ENCODE results near the gene UBL4A. TPM values are rescaled to one million over a fixed set of nuclear protein-coding genes. Genes with fewer than 3 reads are reported as not detected.
A peak's percentile ranks its signal among the peaks of the same experiment; 100 is the strongest.

The UBL4A gene
- total and polyA plus RNA-seq, 9 of the 15 experiments (the other 6 are each of a cell fraction or from before 2014, with no cell fraction given) = 15.2 to 140 (median 100) TPM

DNA sequence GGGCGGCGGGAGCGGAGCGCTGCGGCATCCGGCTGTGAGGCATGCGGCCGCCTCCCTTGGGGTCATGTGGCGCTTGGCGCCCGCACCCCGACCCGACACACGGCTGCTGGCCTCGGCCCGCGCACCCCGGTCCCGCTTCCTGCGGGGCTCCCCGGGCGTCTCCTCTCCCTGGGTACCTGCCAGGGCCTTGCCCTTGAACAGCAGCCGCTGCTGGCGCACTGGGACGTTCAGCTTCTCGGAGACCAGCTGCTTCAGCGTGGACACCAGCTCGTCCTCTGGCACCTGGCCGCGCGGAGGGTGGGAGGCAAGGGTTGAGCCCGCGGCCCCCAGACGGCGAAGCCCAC lies 391 bp downstream of the UBL4A start (continued):
- TF ChIP-seq, protein P1, sequence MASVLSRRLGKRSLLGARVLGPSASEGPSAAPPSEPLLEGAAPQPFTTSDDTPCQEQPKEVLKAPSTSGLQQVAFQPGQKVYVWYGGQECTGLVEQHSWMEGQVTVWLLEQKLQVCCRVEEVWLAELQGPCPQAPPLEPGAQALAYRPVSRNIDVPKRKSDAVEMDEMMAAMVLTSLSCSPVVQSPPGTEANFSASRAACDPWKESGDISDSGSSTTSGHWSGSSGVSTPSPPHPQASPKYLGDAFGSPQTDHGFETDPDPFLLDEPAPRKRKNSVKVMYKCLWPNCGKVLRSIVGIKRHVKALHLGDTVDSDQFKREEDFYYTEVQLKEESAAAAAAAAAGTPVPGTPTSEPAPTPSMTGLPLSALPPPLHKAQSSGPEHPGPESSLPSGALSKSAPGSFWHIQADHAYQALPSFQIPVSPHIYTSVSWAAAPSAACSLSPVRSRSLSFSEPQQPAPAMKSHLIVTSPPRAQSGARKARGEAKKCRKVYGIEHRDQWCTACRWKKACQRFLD (CRISPR knock-in tag; IDR thresholded peaks at IDR 0.05) = 0 out of 2 replicates have a peak, but pooled peaks have one; percentile 24
- TF ChIP-seq, protein P2, sequence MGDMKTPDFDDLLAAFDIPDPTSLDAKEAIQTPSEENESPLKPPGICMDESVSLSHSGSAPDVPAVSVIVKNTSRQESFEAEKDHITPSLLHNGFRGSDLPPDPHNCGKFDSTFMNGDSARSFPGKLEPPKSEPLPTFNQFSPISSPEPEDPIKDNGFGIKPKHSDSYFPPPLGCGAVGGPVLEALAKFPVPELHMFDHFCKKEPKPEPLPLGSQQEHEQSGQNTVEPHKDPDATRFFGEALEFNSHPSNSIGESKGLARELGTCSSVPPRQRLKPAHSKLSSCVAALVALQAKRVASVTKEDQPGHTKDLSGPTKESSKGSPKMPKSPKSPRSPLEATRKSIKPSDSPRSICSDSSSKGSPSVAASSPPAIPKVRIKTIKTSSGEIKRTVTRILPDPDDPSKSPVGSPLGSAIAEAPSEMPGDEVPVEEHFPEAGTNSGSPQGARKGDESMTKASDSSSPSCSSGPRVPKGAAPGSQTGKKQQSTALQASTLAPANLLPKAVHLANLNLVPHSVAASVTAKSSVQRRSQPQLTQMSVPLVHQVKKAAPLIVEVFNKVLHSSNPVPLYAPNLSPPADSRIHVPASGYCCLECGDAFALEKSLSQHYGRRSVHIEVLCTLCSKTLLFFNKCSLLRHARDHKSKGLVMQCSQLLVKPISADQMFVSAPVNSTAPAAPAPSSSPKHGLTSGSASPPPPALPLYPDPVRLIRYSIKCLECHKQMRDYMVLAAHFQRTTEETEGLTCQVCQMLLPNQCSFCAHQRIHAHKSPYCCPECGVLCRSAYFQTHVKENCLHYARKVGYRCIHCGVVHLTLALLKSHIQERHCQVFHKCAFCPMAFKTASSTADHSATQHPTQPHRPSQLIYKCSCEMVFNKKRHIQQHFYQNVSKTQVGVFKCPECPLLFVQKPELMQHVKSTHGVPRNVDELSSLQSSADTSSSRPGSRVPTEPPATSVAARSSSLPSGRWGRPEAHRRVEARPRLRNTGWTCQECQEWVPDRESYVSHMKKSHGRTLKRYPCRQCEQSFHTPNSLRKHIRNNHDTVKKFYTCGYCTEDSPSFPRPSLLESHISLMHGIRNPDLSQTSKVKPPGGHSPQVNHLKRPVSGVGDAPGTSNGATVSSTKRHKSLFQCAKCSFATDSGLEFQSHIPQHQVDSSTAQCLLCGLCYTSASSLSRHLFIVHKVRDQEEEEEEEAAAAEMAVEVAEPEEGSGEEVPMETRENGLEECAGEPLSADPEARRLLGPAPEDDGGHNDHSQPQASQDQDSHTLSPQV (IDR thresholded peaks at IDR 0.05) = peak; percentile 89; the same call in 1 of the 2 replicates
- no peak for TF ChIP-seq FOXJ3 (CRISPR knock-in tag; IDR thresholded peaks at IDR 0.05)
- peak; percentile 73; the same call in 1 of the 2 replicates for TF ChIP-seq ERF (CRISPR knock-in tag; IDR thresholded peaks at IDR 0.05)
- TF ChIP-seq, protein P3, sequence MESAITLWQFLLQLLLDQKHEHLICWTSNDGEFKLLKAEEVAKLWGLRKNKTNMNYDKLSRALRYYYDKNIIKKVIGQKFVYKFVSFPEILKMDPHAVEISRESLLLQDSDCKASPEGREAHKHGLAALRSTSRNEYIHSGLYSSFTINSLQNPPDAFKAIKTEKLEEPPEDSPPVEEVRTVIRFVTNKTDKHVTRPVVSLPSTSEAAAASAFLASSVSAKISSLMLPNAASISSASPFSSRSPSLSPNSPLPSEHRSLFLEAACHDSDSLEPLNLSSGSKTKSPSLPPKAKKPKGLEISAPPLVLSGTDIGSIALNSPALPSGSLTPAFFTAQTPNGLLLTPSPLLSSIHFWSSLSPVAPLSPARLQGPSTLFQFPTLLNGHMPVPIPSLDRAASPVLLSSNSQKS (CRISPR knock-in tag; IDR thresholded peaks at IDR 0.05) = no peak
- TF ChIP-seq NRF1 (conservative IDR thresholded peaks at IDR 0.05 in 1 of 2, IDR thresholded peaks at IDR 0.05 in 1 of 2) = peak in 1 of 2 experiments; percentile 13; a peak in 2 of 4 replicates
